Measurements from ENCODE around the gene HOXA5. TPM values are rescaled to one million over a fixed set of nuclear protein-coding genes. Genes with fewer than 3 reads are reported as not detected.

The HOXA5 gene
- total RNA-seq, 1 experiment from 2014 or later: 10.6 TPM

DNA sequence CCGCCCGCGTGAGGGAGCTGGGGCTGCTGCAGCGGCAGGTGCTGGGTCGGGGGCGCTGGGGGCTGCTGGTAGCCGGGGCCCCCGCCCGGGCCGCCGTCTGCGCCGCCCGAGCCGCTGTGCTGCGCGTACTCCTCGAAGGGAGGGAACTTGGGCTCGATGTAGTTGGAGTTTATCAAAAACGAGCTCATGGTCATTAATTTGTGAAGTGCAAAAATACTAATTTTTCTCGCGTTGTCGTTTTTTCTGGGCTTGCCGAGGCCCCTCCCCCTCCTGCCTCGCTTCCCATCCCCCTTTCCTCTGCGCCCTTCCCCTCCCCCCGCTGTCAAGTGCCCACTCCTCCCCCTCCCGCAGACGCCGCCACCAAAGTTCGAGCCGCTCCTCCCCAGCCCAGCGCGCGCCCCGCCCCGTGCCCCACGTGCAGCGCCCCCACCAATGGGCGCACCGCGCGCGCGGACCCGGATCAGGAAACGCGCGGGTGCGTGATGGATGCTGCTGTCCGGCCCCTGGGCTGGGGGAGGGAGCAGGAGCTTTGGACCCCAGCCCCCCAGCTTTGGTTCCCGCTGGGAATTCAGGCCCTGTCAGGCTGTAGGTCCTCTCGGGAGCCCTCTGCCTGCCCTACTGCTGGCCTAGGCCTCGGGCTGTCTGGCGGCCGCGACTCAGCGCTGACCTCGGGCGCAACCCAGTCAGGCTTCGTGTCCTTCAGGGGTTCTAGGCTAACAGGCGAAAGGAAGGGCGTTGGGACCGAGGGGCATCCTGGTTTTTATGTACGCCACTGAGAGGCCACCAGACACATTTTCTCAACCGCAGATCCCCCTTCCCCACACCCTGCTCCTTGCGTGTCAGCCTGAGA is 12.7 kb downstream of the HOXA5 start, which contains the start of gene HOXA4:
Gene HOXA4, minus strand, starts transcription at position 218 of the 850 bp plus-strand sequence. Its CDS starts 24 bp downstream, at position 194.
- H3K27me3 Mint-ChIP-seq (ENCODE audit: unreplicated experiment): no peaks in the 10 kb centered on the region
- H3K27ac Mint-ChIP-seq (ENCODE audit: unreplicated experiment): no peak within 1 kb of the TSS
- DNase-seq: no peak
- TF ChIP-seq, protein P1, sequence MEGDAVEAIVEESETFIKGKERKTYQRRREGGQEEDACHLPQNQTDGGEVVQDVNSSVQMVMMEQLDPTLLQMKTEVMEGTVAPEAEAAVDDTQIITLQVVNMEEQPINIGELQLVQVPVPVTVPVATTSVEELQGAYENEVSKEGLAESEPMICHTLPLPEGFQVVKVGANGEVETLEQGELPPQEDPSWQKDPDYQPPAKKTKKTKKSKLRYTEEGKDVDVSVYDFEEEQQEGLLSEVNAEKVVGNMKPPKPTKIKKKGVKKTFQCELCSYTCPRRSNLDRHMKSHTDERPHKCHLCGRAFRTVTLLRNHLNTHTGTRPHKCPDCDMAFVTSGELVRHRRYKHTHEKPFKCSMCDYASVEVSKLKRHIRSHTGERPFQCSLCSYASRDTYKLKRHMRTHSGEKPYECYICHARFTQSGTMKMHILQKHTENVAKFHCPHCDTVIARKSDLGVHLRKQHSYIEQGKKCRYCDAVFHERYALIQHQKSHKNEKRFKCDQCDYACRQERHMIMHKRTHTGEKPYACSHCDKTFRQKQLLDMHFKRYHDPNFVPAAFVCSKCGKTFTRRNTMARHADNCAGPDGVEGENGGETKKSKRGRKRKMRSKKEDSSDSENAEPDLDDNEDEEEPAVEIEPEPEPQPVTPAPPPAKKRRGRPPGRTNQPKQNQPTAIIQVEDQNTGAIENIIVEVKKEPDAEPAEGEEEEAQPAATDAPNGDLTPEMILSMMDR (IDR thresholded peaks at IDR 0.05; ENCODE audit: unreplicated experiment): no peak
- intact Hi-C loops (cut with micrococcal nuclease; ENCODE audit: unreplicated experiment): no loop called here
- no TSS peak for BruUV-seq (replicated peaks)
- peaks cover 38% of the 10 kb centered on the region for H3K4me1 Mint-ChIP-seq (ENCODE audit: low read depth, unreplicated experiment)
- no peaks in the 10 kb centered on the region for H3K36me3 Mint-ChIP-seq (ENCODE audit: insufficient read depth, unreplicated experiment)
- H3K9me3 Mint-ChIP-seq (ENCODE audit: low read depth, unreplicated experiment): no peaks in the 10 kb centered on the region
- no peak within 1 kb of the TSS for H3K4me3 Mint-ChIP-seq (ENCODE audit: low read depth, unreplicated experiment)
- CTCF ChIA-PET: interaction anchor here (0.8 kb wide), 1 partner anchor 10 kb away, joined by 5 read pairs; no protein-coding TSS in a partner anchor

DNA sequence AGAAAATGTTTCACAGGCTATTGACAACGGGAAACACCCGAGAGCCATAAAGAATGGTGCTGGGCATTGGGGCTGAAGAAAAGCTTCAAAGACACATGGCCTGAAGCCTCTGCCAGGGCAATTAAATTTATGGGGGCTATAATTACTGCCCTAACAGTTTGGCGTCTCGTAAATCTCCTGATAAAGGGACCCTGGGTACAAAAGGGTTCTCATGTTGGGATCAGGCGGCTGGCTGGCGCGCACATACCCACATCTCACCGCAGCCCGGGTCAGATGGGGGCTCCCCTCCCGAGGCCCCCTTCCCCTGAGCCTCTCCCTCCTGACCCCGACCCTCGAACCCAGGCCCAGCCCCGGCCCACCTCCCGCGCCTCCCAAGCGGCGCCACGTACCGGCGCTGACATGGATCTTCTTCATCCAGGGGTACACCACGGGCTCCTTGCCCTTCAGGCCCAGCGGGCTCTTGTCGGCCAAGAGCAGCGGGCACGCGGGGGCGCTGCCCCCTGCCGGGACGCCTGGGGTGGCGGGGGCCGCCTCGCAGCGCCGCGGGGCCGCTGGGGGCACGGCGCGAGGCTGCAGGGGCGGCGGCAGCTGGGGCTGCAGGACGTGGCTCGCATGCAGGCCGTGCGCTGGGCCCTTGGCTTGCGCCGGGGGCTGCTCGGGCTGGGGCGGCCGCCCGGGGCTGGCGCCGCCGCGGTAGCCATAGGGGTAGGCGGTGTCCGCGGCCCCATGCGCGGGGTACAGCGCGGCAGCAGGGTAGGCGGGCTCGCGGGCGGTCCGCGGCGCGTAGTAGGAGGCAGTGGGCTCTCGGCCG is 13.5 kb downstream of the HOXA5 start:
- Mint-ChIP-seq H3K27me3 (ENCODE audit: unreplicated experiment) (no peaks in the 10 kb centered on the region), H3K4me3 (ENCODE audit: low read depth, unreplicated experiment) (no peak overlapping the region), H3K36me3 (ENCODE audit: insufficient read depth, unreplicated experiment) (no peaks in the 10 kb centered on the region), H3K4me1 (ENCODE audit: low read depth, unreplicated experiment) (peaks cover 34% of the 10 kb centered on the region), H3K9me3 (ENCODE audit: low read depth, unreplicated experiment) (no peaks in the 10 kb centered on the region), H3K27ac (ENCODE audit: unreplicated experiment) (no peak overlapping the region)
- TF ChIP-seq, protein P1 (IDR thresholded peaks at IDR 0.05; ENCODE audit: unreplicated experiment): no peak
- no TSS peak for BruUV-seq (replicated peaks)
- CTCF ChIA-PET: no interaction called here
- no peak for DNase-seq
- intact Hi-C loops (cut with micrococcal nuclease; ENCODE audit: unreplicated experiment): no loop called here

DNA sequence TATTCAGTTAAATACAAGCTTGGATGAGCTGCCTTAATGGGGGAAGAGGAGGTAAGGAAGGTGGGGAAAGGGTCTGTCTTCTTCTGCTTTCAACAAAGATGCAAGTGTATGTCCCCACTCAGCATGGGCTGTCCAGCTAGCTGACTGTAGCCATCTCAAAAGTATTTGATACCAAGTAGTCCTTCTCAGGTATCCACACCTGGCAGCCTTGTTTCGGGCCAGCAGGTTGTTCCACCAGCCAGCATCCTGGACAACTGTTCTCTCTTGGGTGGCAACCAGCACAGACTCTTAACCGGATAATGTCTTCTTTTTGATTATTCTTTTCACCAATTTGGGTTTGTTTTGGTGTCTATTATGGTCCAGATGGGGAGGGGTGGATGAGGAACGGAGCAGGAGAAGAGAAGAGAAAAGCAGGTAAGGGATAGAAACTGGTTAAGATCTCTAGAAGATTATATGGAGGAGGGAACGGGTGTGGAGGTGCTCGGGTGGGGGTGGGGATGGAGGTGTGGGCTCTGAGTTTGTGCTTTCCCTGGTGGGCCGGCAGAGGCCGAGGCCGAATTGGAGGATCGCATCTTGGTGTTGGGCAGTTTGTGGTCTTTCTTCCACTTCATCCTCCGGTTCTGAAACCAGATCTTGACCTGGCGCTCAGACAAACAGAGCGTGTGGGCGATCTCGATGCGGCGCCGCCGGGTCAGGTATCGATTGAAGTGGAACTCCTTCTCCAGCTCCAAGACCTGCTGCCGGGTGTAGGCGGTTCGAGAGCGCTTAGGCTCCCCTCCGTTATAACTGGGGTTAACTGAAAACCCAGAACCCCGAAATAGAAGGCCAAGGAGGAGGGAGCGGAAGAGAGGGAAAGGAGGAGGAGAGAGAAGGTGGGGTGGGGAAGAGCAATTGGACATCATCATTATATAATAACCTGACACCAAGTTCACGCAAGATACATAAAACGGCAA is 14.4 kb downstream of the HOXA5 start:
- Mint-ChIP-seq H3K9me3 (ENCODE audit: low read depth, unreplicated experiment) (no peaks in the 10 kb centered on the region), H3K4me1 (ENCODE audit: low read depth, unreplicated experiment) (peaks cover 34% of the 10 kb centered on the region), H3K36me3 (ENCODE audit: insufficient read depth, unreplicated experiment) (peaks cover 2% of the 10 kb centered on the region), H3K27me3 (ENCODE audit: unreplicated experiment) (no peaks in the 10 kb centered on the region), H3K4me3 (ENCODE audit: low read depth, unreplicated experiment) (no peak overlapping the region), H3K27ac (ENCODE audit: unreplicated experiment) (no peak overlapping the region)
- no TSS peak for BruUV-seq (replicated peaks)
- CTCF ChIA-PET: no interaction called here
- TF ChIP-seq, protein P1 (IDR thresholded peaks at IDR 0.05; ENCODE audit: unreplicated experiment): no peak
- no peak for DNase-seq
- intact Hi-C loops (cut with micrococcal nuclease; ENCODE audit: unreplicated experiment): no loop called here

DNA sequence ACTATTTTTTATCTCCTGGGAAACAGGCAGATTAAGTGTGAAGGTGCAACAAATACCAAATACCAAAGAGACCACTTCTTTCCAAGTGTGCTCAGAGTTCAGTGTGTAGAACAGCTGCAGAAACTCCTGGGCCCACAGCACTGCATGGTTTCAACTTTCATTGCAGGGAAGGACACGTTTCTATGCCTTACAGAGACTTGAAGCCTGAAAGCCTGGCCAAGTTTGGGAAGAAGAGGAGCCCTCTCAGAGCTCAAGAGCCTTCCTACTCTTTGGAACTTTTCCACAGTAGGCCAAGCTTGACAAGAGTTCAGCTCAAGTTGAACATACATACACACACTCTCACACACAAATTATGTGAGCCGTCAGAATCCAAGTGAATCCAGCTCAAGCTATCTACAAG is 15.4 kb downstream of the HOXA5 start:
- Mint-ChIP-seq H3K9me3 (ENCODE audit: low read depth, unreplicated experiment) (no peaks in the 10 kb centered on the region), H3K27ac (ENCODE audit: unreplicated experiment) (no peak overlapping the region), H3K4me3 (ENCODE audit: low read depth, unreplicated experiment) (no peak overlapping the region), H3K27me3 (ENCODE audit: unreplicated experiment) (no peaks in the 10 kb centered on the region), H3K4me1 (ENCODE audit: low read depth, unreplicated experiment) (peaks cover 34% of the 10 kb centered on the region), H3K36me3 (ENCODE audit: insufficient read depth, unreplicated experiment) (peaks cover 10% of the 10 kb centered on the region)
- DNase-seq: no peak
- CTCF ChIA-PET: interaction anchor here (0.6 kb wide), 1 partner anchor 241 kb away, joined by 5 read pairs; no protein-coding TSS in a partner anchor
- BruUV-seq (replicated peaks): no TSS peak
- intact Hi-C loops (cut with micrococcal nuclease; ENCODE audit: unreplicated experiment): no loop called here
- TF ChIP-seq, protein P1 (IDR thresholded peaks at IDR 0.05; ENCODE audit: unreplicated experiment): no peak

All from Calu3 (cell line).